GM10266 (cell line): ENCODE results near the gene LRIG1.

Source experiments
- DNase-seq: peaks from one replicate; pipeline ENCODE4 v3.0.0; 2012; ENCODE audit errors: extremely low spot score
- CTCF ChIP-seq: IDR thresholded peaks from 2 replicates; pipeline ENCODE4 v1.5.1; 2012; ENCODE audit warnings: mild to moderate bottlenecking, low read depth; ENCODE audit not compliant: control insufficient read depth, insufficient read depth; ENCODE audit errors: missing control alignments

The LRIG1 gene

GRCh38 chr3:66344848-66345578 lies 155.8 kb downstream of the LRIG1 start:
- no peak for TF ChIP-seq CTCF
- DNase-seq = no peak

- no peak for DNase-seq
- TF ChIP-seq CTCF = no peak
Observed at GRCh38 chr3:66344391-66344811, 156.4 kb downstream of the LRIG1 start.

- no peak for DNase-seq
- TF ChIP-seq CTCF = no peak
Observed at GRCh38 chr3:66342717-66343356, 158.0 kb downstream of the LRIG1 start.

GRCh38 chr3:66338927-66339326 lies 161.9 kb downstream of the LRIG1 start:
- no peak for TF ChIP-seq CTCF
- no peak for DNase-seq

- no peak for TF ChIP-seq CTCF
Observed at GRCh38 chr3:66336333-66336766, 164.5 kb downstream of the LRIG1 start.

GRCh38 chr3:66335671-66336070 lies 165.2 kb downstream of the LRIG1 start:
- TF ChIP-seq CTCF = no peak
- no peak for DNase-seq

More at GRCh38 chr3:66336333-66336766, 164.5 kb downstream of the LRIG1 start:
- DNase-seq = no peak
